NCI-H82 (cell line): ENCODE data around the gene PRKAG2.
A peak's percentile ranks its signal among the peaks of the same experiment; 100 is the strongest.
"Not testable (repeated sequence)": the region's sequence is repeated elsewhere in the genome, so short reads cannot be mapped to it uniquely, and the experiment has no call there.

Source experiments
- DNase-seq: peaks from one replicate; lab custom pipeline; 2025; lab: John Stamatoyannopoulos, UW

PRKAG2 gene

GRCh38 chr7:151834271-151835035, 42.5 kb downstream of the PRKAG2 start:
- no peak for DNase-seq

- no peak for DNase-seq
Measured at GRCh38 chr7:151833691-151834090, 43.2 kb downstream of the PRKAG2 start.

GRCh38 chr7:151833213-151833651, 43.7 kb downstream of the PRKAG2 start:
- DNase-seq: no peak

- DNase-seq: no peak
Measured at GRCh38 chr7:151832656-151833055, 44.3 kb downstream of the PRKAG2 start.

- no peak for DNase-seq
Measured at GRCh38 chr7:151832138-151832537, 44.8 kb downstream of the PRKAG2 start.

- no peak for DNase-seq
Measured at GRCh38 chr7:151831606-151832005, 45.3 kb downstream of the PRKAG2 start.

GRCh38 chr7:151830121-151830830, 46.6 kb downstream of the PRKAG2 start:
- no peak for DNase-seq

- DNase-seq: no peak
Measured at GRCh38 chr7:151829707-151830106, 47.2 kb downstream of the PRKAG2 start.

- DNase-seq: no peak
Measured at GRCh38 chr7:151827620-151828019, 49.3 kb downstream of the PRKAG2 start.

GRCh38 chr7:151826316-151826715, 50.6 kb downstream of the PRKAG2 start:
- DNase-seq: not testable (repeated sequence)

GRCh38 chr7:151825721-151826120, 51.2 kb downstream of the PRKAG2 start:
- DNase-seq: no peak

GRCh38 chr7:151824373-151824933, 52.5 kb downstream of the PRKAG2 start:
- peak; percentile 65 for DNase-seq

GRCh38 chr7:151823566-151824372, 53.1 kb downstream of the PRKAG2 start:
- DNase-seq: no peak

GRCh38 chr7:151822541-151823181, 54.3 kb downstream of the PRKAG2 start:
- DNase-seq: no peak

- DNase-seq: no peak
Measured at GRCh38 chr7:151821806-151822540, 54.9 kb downstream of the PRKAG2 start.

- DNase-seq: no peak
Measured at GRCh38 chr7:151821226-151821625, 55.7 kb downstream of the PRKAG2 start.

GRCh38 chr7:151820491-151821105, 56.3 kb downstream of the PRKAG2 start:
- no peak for DNase-seq

GRCh38 chr7:151819866-151820265, 57.0 kb downstream of the PRKAG2 start:
- DNase-seq: no peak

- DNase-seq: no peak
Measured at GRCh38 chr7:151818674-151819519, 58.0 kb downstream of the PRKAG2 start.
